Measurements from ENCODE around the gene ATXN10.
"Not testable (repeated sequence)": the region's sequence is repeated elsewhere in the genome, so short reads cannot be mapped to it uniquely, and the experiment has no call there.

The ATXN10 gene

DNA sequence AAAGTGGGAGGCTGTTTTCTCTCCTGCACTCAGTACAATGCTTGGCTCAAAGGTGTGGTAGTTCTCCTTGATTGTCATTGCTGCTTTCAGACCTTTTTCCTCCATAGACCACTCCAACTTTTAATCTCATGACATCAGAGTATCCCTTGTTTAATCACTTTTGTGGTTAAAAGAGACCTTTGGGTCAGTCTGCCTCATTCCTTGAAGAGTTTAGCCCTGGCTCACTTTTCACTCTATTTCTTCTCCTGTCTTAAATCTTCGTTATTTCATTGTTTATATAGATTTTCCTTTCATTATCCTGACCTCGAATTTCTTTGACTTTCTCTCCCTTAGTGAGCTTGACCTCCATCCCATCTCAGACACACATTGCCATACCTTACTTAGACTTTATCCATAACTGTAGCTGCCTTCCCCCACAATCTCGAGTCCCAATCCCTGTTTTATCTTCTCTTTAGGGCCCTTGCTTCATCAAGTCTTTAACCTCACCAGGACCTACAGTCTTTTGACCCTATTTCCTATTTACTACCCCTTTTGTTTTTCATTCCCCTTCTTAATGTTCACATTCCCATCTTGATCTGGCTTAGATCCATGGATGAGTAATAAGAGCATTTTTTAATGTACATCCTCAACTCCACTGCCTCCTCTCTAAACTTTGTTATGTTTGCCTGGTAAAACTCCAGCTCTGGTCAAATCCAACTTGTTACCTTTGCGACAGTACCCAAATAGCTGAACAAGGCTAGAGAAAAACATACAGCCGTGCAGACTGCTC, 9.5 kb downstream of the ATXN10 start:
- DNase-seq: no peak

DNA sequence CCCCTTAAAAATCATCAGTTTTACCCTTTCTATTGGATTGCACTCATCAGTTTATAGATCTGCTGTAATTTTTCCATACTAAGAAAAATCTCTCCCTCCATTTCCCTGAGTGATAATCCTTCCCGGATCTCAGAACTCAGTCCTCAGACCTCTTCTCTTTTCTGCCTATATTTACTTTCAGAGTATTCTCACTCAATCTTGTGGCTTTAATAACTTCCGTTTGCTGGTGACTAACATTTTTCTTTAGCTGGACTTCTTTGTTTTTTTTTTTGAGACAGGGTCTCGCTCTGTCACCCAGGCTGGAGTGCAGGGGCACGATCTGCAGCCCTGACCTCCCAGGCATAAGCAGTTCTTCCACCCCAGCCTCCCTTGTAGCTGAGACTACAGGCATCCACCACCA, 10.4 kb downstream of the ATXN10 start:
- DNase-seq: no peak

DNA sequence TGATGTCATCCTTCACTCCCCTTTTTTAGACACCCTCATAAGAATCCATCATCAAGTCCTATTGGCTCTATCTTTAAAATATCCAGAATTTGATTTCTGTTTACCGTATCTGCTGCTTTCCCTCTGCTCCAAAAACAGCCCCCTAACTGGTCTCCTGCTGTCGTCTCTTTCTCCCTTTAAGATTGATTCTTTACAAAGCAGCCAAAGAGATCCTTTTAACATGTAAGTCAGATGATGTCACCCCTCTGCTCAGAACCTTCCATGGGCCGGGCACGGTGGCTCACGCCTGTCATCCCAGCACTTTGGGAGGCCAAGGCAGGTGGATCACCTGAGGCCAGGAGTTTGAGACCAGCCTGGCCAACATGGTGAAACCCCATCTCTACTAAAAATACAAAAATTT, 11.1 kb downstream of the ATXN10 start:
- DNase-seq: not testable (repeated sequence)

DNA sequence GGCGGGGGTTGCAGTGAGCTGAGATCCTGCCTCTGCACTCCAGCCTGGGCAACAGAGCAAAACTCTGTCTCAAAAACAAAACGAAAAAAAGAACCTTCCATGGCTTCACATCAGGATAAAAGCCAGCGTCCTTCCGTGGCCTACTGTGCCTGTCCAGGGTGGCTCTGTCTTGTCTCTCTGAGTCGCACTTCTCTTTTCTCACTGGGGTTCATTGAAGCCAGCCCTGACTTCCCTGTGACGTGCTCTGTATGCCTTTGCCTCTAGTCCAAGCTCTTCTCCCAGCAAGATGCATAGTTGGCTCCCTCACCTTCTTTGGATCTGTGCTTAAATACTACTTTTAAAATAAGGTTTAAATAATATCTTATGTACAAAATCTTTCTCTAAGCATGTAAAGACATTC, 11.6 kb downstream of the ATXN10 start:
- DNase-seq: no peak

DNA sequence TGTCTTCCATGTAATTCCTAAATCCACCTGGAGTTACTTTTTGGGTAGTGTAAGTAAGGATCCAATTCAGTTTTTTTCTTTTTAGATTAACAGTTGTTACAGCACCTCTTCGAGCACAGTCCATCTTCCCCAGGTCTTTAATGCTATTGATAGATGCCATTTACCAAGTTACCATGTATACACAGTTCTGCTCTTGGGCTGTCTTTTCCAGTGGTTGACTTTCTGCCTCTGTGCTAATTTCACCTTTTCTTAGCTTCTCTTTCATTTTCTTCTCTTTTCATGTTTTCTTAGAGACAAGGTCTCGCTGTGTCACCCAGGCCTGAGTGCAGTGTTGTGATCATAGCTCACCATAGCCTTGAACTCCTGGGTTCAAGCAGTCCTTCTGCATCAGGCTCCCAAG, 12.0 kb downstream of the ATXN10 start:
- no peak for DNase-seq

DNA sequence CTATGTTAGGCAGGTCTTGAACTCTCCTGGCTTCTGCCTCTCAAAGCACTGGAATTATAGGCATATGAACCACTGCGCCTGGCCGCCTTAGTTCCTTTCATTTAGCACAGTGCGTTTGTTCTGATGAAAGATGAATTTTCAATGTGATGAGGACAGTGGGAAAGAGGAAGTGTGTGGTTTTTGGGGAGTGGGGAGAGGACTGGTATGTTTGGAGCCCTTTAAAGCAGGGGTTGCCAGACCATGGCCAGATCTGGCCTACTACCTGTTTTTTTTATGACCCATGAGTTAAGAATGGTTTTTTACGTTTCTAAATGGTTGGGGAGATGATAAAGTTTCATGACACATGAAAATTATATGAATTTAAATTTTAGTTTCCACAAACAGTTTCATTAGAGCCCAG, 12.5 kb downstream of the ATXN10 start:
- DNase-seq: no peak

DNA sequence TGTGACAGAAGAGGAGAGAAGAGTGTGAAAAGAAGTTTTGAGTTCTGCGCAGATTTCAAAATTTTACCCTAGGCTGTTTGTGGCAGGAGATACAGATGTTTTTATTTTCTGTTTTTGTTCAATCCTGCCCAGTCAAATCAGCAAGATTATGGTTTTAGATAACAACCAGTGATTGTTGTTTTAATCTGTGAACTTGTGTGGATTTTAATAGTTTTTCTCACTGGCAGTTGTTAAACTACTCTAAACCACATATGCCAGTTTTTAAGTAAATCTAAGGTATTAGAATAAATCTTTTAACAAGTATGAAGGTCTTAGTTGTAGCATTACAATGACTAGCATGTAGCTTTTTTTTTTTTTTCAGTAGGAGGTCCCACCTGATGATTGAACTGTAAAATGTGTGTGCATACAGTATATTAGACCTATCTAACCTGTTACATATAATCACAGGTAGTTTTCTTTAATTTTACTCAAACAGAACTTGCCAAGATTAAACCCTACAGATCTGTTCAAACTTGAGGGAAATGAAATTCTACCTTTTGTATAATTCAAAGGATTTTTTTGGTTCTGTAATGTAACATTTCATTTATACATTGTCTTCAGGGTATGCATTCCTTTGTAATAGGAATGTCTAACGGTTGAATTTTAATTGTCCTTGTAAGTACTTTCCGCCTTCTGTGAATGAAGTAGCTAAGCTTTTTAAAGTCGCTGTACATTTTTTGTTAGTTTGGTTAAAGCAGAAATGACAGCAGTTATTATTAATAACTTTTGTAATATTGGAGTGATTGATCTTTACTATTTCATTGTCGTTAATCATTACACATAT, 13.3 kb downstream of the ATXN10 start:
- DNase-seq: no peak

DNA sequence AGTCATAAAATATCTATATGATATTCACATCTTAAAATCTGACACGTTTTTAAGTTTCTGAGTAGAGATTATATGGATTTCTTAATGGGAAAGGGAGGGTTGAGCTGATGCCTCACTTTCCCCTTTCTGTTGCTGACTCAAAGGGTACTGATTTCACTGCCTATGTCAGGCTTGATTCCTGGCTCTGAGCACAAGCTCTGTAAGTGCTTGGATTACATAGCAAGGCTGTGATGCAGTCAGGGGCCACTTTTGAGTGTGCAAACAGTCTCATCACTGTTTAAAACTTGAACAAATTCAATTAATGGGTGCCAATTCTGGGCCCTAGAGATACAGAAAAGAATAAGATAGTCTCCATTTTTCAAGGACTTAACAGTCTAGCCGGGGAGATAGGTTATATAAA, 14.4 kb downstream of the ATXN10 start:
- DNase-seq: no peak

DNA sequence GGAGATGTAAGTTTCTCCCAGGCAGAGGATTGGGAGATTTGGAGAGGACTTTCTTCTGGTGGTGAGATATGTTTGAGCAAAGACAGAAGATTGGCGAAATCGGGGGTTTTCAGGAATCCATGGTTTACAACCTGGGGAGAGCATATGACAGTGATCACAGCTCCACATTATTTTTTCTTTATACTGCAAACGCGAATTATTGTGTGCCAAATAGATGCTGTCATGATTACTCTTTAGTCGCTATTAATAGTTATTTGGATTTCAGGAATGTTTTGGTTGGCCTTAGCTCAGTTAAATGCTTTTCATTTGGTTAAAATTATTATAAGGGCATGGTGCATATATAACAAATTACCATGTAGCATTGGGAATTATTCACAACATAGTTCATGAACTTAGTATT, 15.2 kb downstream of the ATXN10 start:
- no peak for DNase-seq

DNA sequence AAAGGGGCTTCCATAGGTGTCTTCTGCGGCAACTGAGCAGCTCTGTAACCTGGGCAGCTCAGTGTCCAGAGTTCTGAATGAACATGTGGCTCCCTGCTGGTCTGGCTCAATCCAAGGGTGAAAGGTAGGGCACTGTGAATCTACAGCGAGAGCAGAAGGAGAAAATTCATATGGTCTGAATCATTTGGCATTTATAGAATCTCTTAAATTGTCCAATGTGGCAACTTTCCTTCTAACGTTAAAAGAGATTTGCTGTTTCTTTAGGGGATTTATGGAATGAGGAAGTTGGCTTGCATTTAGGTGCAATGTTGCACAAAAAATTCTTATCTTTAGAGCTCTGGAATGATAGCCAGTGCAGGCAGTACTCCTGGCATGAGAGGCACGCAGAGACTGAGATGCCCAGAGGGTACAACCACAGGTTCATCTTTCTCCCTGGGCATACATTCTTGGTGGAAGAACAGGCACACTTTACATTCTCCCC, 17.0 kb downstream of the ATXN10 start:
- no peak for DNase-seq

DNA sequence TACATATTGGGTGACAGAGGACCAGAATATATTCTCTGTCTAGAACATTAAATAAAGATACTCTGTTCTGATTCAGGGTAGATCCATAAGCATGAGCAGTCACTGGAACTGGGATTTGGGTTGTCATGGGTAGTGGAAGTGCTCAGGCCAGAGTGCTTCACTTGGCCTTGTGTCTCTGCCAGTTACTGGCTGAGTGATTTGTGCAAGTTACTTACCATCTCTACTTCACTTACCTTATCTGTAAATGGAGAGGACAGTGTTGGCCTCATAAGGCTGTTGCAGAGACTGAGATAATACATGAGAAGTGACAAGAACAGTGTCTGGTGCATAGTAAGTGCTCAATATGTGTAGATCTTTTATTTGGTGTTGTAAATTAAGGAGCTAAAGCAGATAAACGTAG, 17.6 kb downstream of the ATXN10 start:
- no peak for DNase-seq

DNA sequence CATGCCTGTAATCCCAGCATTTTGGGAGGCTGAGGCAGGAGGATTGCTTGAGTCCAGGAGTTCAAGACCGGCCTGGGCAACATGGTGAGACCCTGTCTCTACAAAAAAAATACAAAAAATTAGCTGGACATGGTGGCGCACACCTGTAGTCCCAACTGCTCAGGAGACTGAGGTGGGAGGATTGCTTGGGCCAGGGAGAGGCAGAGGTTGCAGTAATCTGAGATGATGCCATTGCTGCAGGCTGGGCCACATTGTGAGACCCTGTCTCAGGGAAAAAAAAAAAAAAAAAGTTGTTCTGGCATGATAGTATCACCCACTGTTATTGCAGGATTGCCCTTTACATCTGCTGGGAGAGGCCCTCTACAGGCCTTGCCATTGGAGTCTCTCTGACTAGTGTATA, 18.4 kb downstream of the ATXN10 start:
- DNase-seq: no peak

DNA sequence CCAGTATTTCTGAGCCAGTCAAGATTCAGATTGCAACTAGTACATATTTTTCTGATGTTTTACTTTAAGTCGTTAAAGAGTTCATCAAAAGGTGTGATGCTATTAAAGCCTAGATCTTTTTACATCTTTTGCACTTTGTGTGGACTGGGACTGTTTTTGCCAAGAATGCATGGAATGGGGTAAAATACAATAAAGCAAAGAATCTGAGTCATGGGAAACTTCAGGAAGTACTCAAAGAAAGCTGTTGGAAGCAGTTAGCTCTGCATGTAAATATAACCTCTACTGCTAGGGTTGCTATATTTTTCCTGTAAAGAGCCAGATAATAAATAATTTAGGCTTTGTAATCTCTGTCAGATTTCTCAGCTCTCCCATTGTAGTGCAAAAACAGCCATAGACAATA, 20.9 kb downstream of the ATXN10 start:
- DNase-seq: no peak

DNA sequence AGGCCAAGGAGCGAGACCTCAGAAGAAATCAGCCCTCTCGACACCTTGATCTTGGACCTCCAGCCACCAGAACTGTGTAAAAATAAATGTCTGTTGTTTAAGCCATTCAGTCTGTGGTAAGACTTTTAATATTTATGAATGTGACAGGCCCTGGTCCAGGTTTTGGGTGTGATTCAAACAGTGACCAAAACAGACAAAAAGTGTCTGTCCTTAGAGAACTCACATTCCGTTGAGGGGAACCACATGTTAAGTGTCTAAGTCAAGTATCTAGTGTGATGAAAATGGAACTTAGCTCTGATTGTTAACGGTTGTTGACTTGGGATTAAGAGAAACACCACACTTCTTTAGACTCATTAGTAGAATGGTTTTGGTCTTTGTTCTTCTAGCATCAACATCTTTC, 22.2 kb downstream of the ATXN10 start:
- DNase-seq: no peak

DNA sequence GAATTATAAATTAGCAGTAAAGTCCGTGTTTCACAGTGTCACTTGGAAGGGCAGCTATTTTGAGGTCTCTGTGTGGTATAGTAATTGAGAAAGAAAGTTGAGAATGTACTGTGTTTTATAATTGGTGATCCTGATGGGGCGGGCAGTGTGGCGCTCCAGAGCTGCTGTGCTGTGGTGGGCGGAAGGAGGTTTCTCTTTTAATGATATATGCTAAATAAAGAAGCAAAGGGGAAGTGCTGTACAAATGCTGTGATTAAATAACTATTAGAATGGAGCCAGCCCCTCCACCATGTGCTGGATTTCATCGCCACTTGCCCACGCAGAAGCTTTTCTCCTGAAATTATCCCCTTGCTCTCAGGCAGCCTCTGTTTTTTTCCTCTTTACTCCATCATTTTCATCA, 24.6 kb downstream of the ATXN10 start:
- no peak for DNase-seq

DNA sequence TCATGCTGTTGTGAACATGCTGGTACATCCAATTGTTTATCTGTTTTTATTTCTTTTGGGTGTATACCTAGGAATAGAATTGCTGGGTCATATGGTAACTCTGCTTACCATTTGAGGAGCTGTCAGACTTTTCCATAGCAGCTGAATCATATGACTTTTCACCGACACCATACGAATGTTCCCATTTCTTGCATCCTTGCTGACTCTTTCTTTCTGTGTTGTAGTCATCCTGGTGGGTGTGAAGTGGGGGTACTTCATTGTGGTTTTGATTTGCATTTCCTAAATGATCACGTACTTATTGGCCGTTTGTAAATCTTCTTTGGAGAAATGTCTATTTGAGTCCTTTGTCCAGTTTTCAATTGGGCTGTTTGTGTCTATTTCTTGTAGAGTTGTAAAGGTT, 26.5 kb downstream of the ATXN10 start:
- DNase-seq: no peak

DNA sequence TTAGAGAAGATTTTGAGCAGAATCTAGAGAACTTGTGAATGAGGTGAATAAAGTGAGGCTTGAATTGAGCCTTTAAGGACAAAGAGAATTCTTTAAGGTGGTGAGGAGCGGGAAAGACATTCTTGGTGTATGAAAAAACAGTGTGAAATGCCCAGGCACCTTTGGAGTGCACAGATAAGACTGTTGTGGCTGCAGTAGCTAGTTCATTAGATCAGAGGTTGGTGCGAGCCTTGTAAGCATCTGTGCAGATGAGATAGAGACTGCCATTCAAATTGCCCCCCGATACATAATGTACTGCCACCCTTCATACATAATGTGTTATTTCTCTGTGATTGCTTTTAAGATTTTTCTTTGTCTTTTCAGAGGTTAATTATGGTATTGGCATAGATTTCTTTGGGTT, 31.3 kb downstream of the ATXN10 start:
- no peak for DNase-seq

DNA sequence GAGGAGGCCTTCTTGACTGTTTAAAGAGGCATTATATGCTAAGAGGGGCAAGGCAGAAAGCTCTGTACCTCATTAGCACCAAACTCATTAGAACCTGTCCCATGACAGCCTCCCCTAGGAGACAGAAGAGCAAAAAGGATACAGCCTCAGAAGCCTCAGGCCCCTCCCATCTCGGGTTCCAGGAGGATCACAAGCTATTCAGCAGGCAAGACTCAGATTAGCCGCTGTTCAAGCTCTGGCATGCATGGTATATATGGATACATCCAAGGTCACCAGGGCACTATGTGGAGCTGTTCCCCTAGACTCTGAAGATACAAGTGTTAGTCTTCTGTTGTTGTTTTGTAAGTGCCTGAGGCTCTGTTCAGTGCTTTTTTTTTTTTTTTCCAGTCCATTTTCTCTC, 32.1 kb downstream of the ATXN10 start:
- no peak for DNase-seq

DNA sequence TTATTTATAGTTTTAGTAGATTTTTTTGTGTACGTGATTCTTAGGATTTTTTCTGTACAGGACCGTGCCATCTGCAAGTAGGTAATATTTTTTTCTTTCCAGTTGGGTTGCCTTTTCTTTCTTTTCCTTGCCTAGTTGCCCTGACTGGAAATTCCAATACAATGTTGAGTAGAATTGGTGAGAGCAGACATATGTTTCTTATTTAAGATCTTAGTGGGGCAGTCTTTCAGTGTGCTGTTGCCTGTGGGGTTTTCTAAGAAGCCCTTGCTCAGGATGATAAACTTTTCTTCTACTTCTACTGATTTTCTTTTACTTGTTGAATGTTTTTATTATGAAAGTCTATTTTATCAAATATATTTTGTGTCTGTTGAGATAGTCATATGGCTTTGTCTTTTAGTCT, 33.0 kb downstream of the ATXN10 start:
- DNase-seq: no peak

DNA sequence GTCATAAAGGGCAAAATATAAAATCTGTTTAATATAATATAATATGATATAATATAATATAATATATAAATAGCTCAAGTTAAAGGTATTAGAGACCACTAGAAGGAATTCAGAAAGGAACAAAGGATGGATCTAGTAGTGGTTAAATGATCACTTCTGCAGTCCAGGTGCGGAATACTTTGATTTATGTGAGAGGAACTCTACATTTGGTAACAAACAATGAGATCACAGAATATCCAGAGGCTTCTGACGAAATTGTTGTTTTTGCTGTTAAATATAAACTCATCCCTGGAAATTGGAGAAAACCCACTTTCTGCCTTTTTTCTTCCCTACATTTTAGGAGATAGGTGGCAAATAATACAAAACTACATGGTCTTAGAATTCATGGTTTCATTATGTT, 36.0 kb downstream of the ATXN10 start:
- no peak for DNase-seq

DNA sequence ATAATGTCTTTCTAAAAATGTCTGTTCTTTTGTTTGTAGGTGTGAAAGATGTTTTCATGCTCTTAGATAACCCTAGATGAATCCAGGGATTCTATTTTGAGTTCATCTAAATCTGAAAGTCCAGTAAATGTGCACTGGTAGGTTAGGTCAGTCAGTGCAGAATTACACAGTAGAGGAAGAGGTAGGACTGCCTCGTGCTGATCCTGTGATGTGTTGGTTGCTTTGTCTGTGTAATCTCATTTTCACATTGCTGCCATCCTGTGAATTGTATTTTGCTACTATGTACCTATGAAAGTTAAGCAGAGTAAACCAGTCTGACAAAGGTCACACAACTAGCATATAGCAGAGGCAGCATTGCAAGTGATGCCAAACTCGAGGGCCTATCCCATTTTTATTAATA, 36.5 kb downstream of the ATXN10 start:
- no peak for DNase-seq

DNA sequence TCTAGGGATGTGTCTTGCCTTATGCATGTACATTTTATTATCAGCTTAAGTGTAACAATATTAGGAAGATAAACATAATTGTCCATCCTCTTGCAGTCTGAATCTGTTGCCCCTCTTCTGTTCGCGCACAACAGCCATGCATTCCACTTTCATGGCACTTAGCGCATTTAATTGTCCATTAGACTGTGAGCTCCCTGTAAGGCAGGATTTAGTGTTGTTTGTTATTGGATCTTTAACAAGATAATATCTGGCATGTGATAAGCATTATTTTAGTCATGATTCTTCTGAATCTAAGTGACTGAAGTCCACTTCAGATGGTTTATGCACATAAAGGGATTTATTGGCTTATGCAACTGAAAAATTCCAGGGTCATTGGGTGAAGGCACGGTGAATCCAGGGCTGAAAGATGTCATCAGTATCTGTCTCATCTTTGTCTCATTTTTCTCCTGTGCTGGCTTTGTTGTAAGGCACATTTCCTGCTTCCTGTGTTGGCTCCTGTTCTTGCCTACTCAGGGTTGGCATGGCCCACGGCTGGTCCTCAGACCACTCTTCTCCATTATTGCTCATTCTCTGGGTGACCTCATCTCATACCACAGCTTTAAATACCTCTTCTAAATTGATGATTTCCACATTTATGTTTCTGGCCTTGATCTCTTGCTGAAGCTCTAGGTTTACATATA, 37.6 kb downstream of the ATXN10 start:
- no peak for DNase-seq

DNA sequence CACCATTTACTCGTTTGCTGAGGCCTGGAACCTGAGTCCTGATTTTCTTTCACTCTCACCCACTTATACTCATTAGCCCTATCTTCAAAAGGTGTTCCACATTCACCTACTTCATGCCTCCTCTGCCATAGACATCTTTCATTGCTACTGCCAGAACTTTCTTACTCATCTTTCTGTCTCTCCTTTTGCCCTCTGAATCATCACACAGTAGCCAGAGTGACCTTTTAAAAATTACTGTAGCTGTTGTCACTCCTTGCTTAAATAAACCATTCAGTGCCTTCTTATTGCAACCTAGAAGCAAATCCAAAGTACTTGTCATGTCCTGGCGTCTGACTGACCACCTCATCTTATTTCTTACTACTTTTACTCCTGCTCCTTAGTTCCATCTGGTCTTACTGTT, 38.2 kb downstream of the ATXN10 start:
- no peak for DNase-seq

DNA sequence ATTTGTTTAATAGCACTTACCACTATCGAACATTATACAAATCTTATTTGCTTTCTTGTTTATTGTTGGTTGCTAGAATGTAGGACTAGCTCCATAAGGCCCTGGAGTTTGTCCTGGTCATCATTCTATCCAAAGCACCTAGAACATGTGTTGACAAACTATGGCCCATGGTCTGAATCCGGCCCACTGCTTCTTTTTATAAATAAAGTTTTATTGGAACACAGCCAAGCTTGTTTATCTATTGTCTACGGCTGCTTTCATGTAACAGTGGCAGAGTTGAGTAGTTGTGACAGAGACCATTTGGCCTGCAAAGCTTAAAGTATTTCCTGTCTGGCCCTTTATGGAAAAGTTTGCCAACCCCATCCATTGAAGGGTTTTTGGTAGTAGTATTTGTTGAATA, 38.8 kb downstream of the ATXN10 start:
- no peak for DNase-seq

Data from activated CD4-positive, alpha-beta T cell treated with anti-CD3 and anti-CD28 coated beads, Interleukin-2, amount 50 U/mL, for 48 hours (primary cell).